Measurements from ENCODE around the gene CDS2.

Gene CDS2

DNA sequence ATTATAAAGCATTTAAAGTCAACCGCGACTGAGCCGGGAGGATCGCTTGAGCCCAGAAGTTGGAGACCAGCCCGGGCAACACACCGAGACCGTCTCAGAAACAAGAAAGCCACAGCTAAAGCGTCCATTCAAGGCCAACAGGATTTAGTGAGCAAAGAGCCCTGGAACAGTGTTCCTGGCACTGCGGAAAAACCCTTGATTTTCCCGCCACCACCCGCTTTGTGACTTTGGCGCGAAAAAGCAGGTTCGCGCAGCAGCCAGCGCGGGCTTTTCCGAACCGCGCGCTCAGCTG, 7.7 kb upstream of the CDS2 start:
- DNase-seq (ENCODE audit: low read depth in 1 of 2, low spot score in 1 of 2), result no peak

GRCh38 chr20:5119435-5120184, 7.2 kb upstream of the CDS2 start, which contains the start of gene PCNA:
Gene PCNA (minus strand): TSS chr20:5119958. CDS start chr20:5119798, 160 bp downstream.
- peak; percentile 88 to 91 for DNase-seq (ENCODE audit: low read depth in 1 of 2, low spot score in 1 of 2)

DNA sequence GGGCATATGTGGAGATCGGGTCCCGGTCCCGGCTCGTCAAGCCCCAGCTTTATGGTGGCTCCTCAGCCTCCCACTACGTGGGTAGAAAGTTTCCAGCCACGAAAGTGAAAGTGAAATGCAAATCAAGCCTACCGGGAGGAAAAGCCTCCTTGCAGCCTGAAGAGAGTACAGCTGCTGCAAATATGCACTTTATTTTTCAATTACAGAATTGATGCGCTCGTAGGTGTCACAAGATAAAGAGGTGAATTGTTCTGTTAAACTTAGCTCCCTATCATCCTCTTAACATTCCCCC, 6.7 kb upstream of the CDS2 start:
- DNase-seq (ENCODE audit: low read depth in 1 of 2, low spot score in 1 of 2), result no peak

GRCh38 chr20:5122873-5123260, 3.9 kb upstream of the CDS2 start:
- no peak for DNase-seq (ENCODE audit: low read depth in 1 of 2, low spot score in 1 of 2)

DNA sequence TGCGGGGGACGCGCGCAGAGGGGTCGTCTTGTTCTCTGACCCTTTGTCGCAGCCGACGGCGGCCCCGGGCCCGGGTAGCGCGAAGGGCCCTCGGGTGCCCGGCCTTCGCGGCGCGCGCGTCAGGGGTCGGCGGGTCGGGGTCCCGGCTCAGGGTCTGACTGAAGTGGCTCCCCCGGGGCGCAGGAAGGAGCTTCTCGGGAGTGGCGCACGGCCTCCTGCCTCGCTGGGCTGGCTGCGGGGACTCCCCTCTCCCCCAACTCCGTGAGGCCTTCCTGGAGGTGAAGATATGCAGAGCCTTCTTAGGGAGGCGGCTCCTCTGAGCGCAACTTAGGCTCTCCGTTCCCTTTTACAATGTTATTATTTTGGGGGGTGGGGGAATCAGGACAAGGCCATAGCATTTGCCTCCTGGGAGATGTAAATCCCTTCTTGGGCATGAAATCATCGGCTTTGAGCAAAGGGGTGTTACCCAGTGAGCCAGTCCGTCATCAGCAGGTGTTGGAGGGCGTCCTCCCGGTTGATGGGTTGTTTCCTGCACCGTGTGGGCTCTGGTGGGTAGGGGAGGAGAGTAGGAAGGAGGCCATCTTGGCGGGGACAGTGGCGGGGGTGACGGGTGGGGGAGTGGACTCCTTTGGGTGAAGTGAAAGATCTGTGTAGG, 523 bp downstream of the CDS2 start:
- DNase-seq (ENCODE audit: low read depth in 1 of 2, low spot score in 1 of 2), result peak; percentile 18 to 53

- no peak for DNase-seq (ENCODE audit: low read depth in 1 of 2, low spot score in 1 of 2)
Observed at GRCh38 chr20:5127859-5128424, 1.1 kb downstream of the CDS2 start.

GRCh38 chr20:5128886-5129285, 2.1 kb downstream of the CDS2 start:
- DNase-seq (ENCODE audit: low read depth in 1 of 2, low spot score in 1 of 2), result no peak

GRCh38 chr20:5131502-5131901, 4.7 kb downstream of the CDS2 start:
- no peak for DNase-seq (ENCODE audit: low read depth in 1 of 2, low spot score in 1 of 2)

GRCh38 chr20:5133998-5134397, 7.2 kb downstream of the CDS2 start:
- DNase-seq (ENCODE audit: low read depth in 1 of 2, low spot score in 1 of 2), result no peak

GRCh38 chr20:5135363-5136012, 8.7 kb downstream of the CDS2 start:
- DNase-seq (ENCODE audit: low read depth in 1 of 2, low spot score in 1 of 2), result no peak

DNA sequence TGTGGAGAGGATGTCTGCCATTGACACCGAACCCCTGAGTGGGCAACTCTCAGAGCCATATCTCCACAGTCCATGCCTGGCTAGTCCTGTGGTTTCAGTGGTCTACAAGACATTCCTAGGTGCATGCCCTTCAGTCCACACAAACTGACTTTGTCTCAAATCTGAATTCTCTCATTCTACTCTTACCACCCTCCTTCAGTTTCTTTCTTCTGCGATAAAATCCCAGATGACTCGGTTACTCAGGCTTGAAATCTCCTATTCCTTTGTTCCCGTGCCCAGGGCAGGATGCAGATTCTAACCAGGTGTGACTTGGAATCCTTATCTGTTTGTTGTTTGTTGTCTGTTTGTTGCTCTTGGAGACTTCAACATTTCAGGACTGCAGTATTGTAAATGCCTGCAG, 9.3 kb downstream of the CDS2 start:
- no peak for DNase-seq (ENCODE audit: low read depth in 1 of 2, low spot score in 1 of 2)

- no peak for DNase-seq (ENCODE audit: low read depth in 1 of 2, low spot score in 1 of 2)
Observed at GRCh38 chr20:5140195-5140594, 13.4 kb downstream of the CDS2 start.

- no peak for DNase-seq (ENCODE audit: low read depth in 1 of 2, low spot score in 1 of 2)
Observed at GRCh38 chr20:5141615-5142014, 14.8 kb downstream of the CDS2 start.

DNA sequence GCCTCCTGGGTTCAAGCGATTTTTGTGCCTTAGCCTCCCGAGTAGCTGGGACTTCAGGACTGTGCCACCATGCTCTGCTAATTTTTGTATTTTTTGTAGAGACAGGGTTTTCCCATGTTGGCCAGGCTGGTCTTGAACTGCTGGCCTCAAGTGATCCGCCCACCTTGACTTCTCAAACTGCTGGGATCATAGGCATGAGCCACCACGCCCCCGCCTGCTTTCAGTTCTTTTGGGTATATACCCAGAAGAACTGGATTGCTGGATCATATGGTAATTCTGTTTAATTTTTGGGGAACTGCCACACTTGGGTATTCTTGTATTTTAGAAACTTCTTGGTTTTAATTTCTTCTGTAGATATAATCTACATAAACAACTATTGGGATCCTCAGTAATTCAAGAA, 17.0 kb downstream of the CDS2 start:
- no peak for DNase-seq (ENCODE audit: low read depth in 1 of 2, low spot score in 1 of 2)

DNA sequence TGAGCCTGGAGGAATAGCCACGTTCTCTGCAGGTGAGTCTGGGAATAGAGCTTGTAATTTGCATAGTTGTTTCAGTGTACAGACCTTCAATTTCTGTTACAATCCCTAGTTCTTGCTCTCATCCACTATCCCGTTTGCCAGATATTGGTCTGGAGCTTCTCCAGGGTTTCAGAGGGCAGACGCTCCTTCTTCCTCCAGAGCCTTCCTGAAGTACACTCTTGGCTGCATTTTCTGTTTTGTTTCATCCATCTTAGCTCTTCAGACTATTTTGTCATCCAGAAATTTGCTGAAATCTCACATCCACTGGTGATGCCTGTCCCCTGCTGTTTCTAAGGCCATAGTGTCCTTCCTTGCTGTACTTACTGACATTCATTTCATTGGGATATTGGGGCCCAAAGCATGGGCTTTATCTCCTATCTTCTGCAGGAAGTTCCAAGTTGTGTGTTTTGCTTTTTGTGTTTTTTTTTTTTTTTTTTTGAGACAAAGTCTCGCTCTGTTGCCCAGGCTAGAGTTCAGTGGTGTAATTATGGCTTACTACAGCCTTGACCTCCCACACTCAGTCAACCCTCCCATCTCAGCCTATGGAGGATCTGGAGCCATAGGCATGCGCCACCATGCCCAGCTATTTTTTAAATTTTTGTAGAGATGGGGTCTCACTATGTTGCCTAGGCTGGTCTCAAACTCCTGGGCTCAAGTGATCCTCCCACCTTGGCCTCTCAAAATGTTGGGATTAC, 18.7 kb downstream of the CDS2 start:
- no peak for DNase-seq (ENCODE audit: low read depth in 1 of 2, low spot score in 1 of 2)

GRCh38 chr20:5146099-5146668, 19.4 kb downstream of the CDS2 start:
- no peak for DNase-seq (ENCODE audit: low read depth in 1 of 2, low spot score in 1 of 2)

DNA sequence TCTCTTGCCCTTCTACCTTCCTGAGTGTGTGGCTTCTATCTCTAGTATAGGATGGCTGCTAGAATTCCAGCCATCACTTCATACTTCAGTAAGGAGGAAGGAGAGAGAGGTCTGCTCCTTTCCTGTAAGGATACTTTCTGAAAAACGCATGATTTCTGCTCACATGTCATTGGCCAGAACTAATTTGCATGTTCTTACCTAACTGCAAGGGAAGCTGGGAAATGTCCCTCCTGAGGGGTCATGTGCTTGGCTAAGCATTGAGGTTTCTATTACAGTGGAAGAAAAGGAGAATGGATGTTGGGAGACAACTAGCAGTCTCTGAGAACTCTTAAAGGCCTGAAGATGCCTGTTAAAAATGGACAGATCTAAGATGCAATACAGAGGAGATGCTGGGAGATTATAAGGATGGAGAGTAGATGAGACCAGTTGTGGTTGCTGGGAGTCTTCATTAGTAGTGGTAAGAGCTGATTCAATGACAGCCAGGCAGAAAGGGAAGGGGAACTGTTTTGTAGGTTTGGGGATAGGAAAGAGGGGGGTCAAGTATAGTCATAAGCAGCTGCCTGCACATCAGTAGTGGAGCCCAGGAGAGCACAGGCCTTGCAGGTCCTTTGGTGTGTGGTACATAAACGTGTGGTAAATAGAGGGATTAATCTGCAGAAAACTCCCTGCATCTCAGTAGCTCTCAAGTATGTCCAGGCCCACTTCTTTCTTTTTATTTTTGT, 20.2 kb downstream of the CDS2 start:
- DNase-seq (ENCODE audit: low read depth in 1 of 2, low spot score in 1 of 2), result no peak

- no peak for DNase-seq (ENCODE audit: low read depth in 1 of 2, low spot score in 1 of 2)
Observed at GRCh38 chr20:5148581-5148980, 21.8 kb downstream of the CDS2 start.

GRCh38 chr20:5149892-5150225, 23.1 kb downstream of the CDS2 start:
- DNase-seq (ENCODE audit: low read depth in 1 of 2, low spot score in 1 of 2), result no peak

- no peak for DNase-seq (ENCODE audit: low read depth in 1 of 2, low spot score in 1 of 2)
Observed at GRCh38 chr20:5150226-5151076, 23.6 kb downstream of the CDS2 start.
